ENCODE data around the gene FOXC2. TPM values are rescaled to one million over a fixed set of nuclear protein-coding genes. Genes with fewer than 3 reads are reported as not detected.
A peak's percentile ranks its signal among the peaks of the same experiment; 100 is the strongest.

FOXC2 gene
- total RNA-seq, 1 donor from 2014 or later = 77.8 TPM

GRCh38 chr16:86597880-86598606, 31.4 kb downstream of the FOXC2 start:
- peak overlapping the region; percentile 93 for H3K27ac Mint-ChIP-seq (ENCODE audit: unreplicated experiment)
- TF ChIP-seq CTCF (IDR thresholded peaks at IDR 0.05) = no peak
- peak overlapping the region; percentile 61 for H3K4me3 Mint-ChIP-seq (ENCODE audit: unreplicated experiment)
- H3K9me3 Mint-ChIP-seq (ENCODE audit: low read depth) = no peaks in the 10 kb centered on the region
- no peaks in the 10 kb centered on the region for H3K36me3 Mint-ChIP-seq (ENCODE audit: low read depth)
- H3K27me3 Mint-ChIP-seq (ENCODE audit: low read depth) = no peaks in the 10 kb centered on the region
- H3K4me1 Mint-ChIP-seq (ENCODE audit: low read depth) = peaks cover 92% of the 10 kb centered on the region
- DNase-seq (ENCODE audit: low spot score) = no peak

- Mint-ChIP-seq H3K9me3 (ENCODE audit: low read depth) (no peaks in the 10 kb centered on the region), H3K4me1 (ENCODE audit: low read depth) (peaks cover 84% of the 10 kb centered on the region), H3K36me3 (ENCODE audit: low read depth) (no peaks in the 10 kb centered on the region), H3K27me3 (ENCODE audit: low read depth) (no peaks in the 10 kb centered on the region), H3K27ac (ENCODE audit: unreplicated experiment) (peak overlapping the region; percentile 93), H3K4me3 (ENCODE audit: unreplicated experiment) (peak overlapping the region; percentile 61)
- TF ChIP-seq CTCF (IDR thresholded peaks at IDR 0.05) = no peak
- no peak for DNase-seq (ENCODE audit: low spot score)
These were observed 32.3 kb downstream of the FOXC2 start for GRCh38 chr16:86598607-86599565.

GRCh38 chr16:86601356-86601755, 34.7 kb downstream of the FOXC2 start:
- peak overlapping the region; percentile 71 for H3K27ac Mint-ChIP-seq (ENCODE audit: unreplicated experiment)
- no peak for TF ChIP-seq CTCF (IDR thresholded peaks at IDR 0.05)
- peaks cover 5% of the 10 kb centered on the region for H3K36me3 Mint-ChIP-seq (ENCODE audit: low read depth)
- no peaks in the 10 kb centered on the region for H3K9me3 Mint-ChIP-seq (ENCODE audit: low read depth)
- DNase-seq (ENCODE audit: low spot score) = no peak
- H3K4me1 Mint-ChIP-seq (ENCODE audit: low read depth) = peaks cover 59% of the 10 kb centered on the region
- no peaks in the 10 kb centered on the region for H3K27me3 Mint-ChIP-seq (ENCODE audit: low read depth)
- no peak overlapping the region for H3K4me3 Mint-ChIP-seq (ENCODE audit: unreplicated experiment)

GRCh38 chr16:86602521-86602920, 35.9 kb downstream of the FOXC2 start:
- Mint-ChIP-seq H3K4me3 (ENCODE audit: unreplicated experiment) (no peak overlapping the region), H3K9me3 (ENCODE audit: low read depth) (no peaks in the 10 kb centered on the region), H3K4me1 (ENCODE audit: low read depth) (peaks cover 48% of the 10 kb centered on the region), H3K27ac (ENCODE audit: unreplicated experiment) (no peak overlapping the region), H3K27me3 (ENCODE audit: low read depth) (no peaks in the 10 kb centered on the region), H3K36me3 (ENCODE audit: low read depth) (peaks cover 5% of the 10 kb centered on the region)
- DNase-seq (ENCODE audit: low spot score) = no peak
- no peak for TF ChIP-seq CTCF (IDR thresholded peaks at IDR 0.05)

- H3K27me3 Mint-ChIP-seq (ENCODE audit: low read depth) = no peaks in the 10 kb centered on the region
These were observed 38.0 kb downstream of the FOXC2 start for GRCh38 chr16:86604436-86605193.

More at GRCh38 chr16:86604436-86605193, 38.0 kb downstream of the FOXC2 start:
- no peak for DNase-seq (ENCODE audit: low spot score)
- no peaks in the 10 kb centered on the region for H3K9me3 Mint-ChIP-seq (ENCODE audit: low read depth)
- H3K4me1 Mint-ChIP-seq (ENCODE audit: low read depth) = peaks cover 51% of the 10 kb centered on the region
- no peak overlapping the region for H3K4me3 Mint-ChIP-seq (ENCODE audit: unreplicated experiment)
- H3K27ac Mint-ChIP-seq (ENCODE audit: unreplicated experiment) = no peak overlapping the region
- no peak for TF ChIP-seq CTCF (IDR thresholded peaks at IDR 0.05)
- H3K36me3 Mint-ChIP-seq (ENCODE audit: low read depth) = peaks cover 5% of the 10 kb centered on the region
